K562 (cell line): ENCODE measurements around the gene DGLUCY. TPM values are rescaled to one million over a fixed set of nuclear protein-coding genes. Genes with fewer than 3 reads are reported as not detected.

Source experiments
- ATAC-seq: fragments of 200-7000 bp; cut with Tn5 transposase; 3 replicates; pipeline ENCODE4 v1.9.1; 2020; ENCODE audit warnings: moderate library complexity
- BruUV-seq: library from RNA; stranded (reverse); fragments of 400-500 nt; replicated peaks from 2 replicates; lab custom pipeline; 2021; lab: Mats Ljungman, UMichigan
- CTCF ChIA-PET: fragments of 300-600 bp; formaldehyde crosslinking; extraction: SDS; loops from one replicate; lab custom pipeline; 2021; ENCODE audit warnings: low intra/inter-chr PET ratio; lab: Yijun Ruan, JAX
- POLR2A ChIA-PET: fragments of 300-600, 350-650 bp; sonication (Branson Sonifier 250); formaldehyde crosslinking; extraction: SDS; loops from one replicate; lab custom pipeline; 2021; ENCODE audit warnings: antibody characterized with exemption, inconsistent platforms; lab: Yijun Ruan, JAX
- DNase-seq, 4 experiments: peaks; one replicate each; pipeline versions ENCODE4 v3.0.0 to v3.0.0-alpha.2; 2011 to 2018; ENCODE audit warnings: low spot score in 3 of 4, mixed read lengths in 3 of 4; ENCODE audit errors: extremely low read depth in 1 of 4
- FAIRE-seq: peaks from 2 replicates; lab custom pipeline; 2011; peaks lifted over from hg19 to GRCh38; lab: Jason Lieb, UNC
- H2AFZ ChIP-seq: 2 replicates; pipeline ENCODE4 v1.6.0; 2011; ENCODE audit warnings: low read depth, low read length, control low read depth, inconsistent platforms
- H3K27ac ChIP-seq: fragments of 200-600 bp; 3 replicates; pipeline ENCODE4 v1.8.0; 2011; ENCODE audit warnings: low read depth, mild to moderate bottlenecking, control low read depth, inconsistent platforms, low read length, moderate library complexity, mixed read lengths; ENCODE audit errors: extremely low read depth
- H3K27me3 ChIP-seq, 2 experiments: fragments of 300-600 bp in 1 of 2; 2 replicates in 1 of 2; 3 replicates in 1 of 2; pipeline versions ENCODE4 v1.6.0 to v1.8.0; 2011; ENCODE audit warnings: inconsistent platforms in 2 of 2, low read length in 2 of 2, mild to moderate bottlenecking in 1 of 2, mixed read lengths in 1 of 2, moderate library complexity in 1 of 2; ENCODE audit not compliant: control insufficient read depth in 2 of 2, insufficient read depth in 2 of 2
- H3K36me3 ChIP-seq: fragments of 300-600 bp; 3 replicates; pipeline ENCODE4 v1.8.0; 2011; ENCODE audit warnings: mild to moderate bottlenecking, low read length, inconsistent platforms; ENCODE audit not compliant: control insufficient read depth, insufficient read depth
- H3K4me1 ChIP-seq, 2 experiments: fragments of 200-600 bp in 1 of 2; replicated peaks in 1 of 2; 2 replicates in 1 of 2; 3 replicates in 1 of 2; pipeline versions ENCODE4 v1.5.1 to v1.8.0; 2011; ENCODE audit warnings: inconsistent platforms in 2 of 2, low read length in 2 of 2, mild to moderate bottlenecking in 1 of 2, mixed read lengths in 1 of 2, moderate library complexity in 1 of 2; ENCODE audit not compliant: control insufficient read depth in 2 of 2, insufficient read depth in 2 of 2
- H3K4me2 ChIP-seq: 2 replicates; pipeline ENCODE4 v1.6.1; 2011; ENCODE audit warnings: low read length, control low read depth, inconsistent platforms, mixed read lengths; ENCODE audit not compliant: insufficient read depth
- H3K4me3 ChIP-seq: fragments of 200-600 bp; sonication (generic), shearing (Covaris generic); 2 replicates; pipeline ENCODE4 v1.5.1; 2016; ENCODE audit warnings: control low read depth, inconsistent platforms
- H3K79me2 ChIP-seq: fragments of 200-600 bp; 3 replicates; pipeline ENCODE4 v1.8.0; 2011; ENCODE audit warnings: low read length, inconsistent platforms; ENCODE audit not compliant: control insufficient read depth, insufficient read depth
- H3K9ac ChIP-seq, 2 experiments: 2 replicates each; pipeline versions ENCODE4 v1.6.0 to v1.6.1; 2011; ENCODE audit warnings: low read depth in 2 of 2, low read length in 2 of 2, control low read depth in 1 of 2, inconsistent platforms in 1 of 2, mild to moderate bottlenecking in 1 of 2, mixed read lengths in 1 of 2; ENCODE audit not compliant: insufficient read depth in 1 of 2
- H3K9me1 ChIP-seq: one replicate; pipeline ENCODE4 v1.6.0; 2011; ENCODE audit warnings: inconsistent platforms, mild to moderate bottlenecking, low read length, moderate library complexity; ENCODE audit not compliant: control insufficient read depth, insufficient read depth
- H3K9me3 ChIP-seq: replicated peaks from 2 replicates; pipeline ENCODE4 v1.5.1; 2011; ENCODE audit warnings: low read depth, low read length, inconsistent platforms; ENCODE audit not compliant: control insufficient read depth, insufficient read depth
- H4K20me1 ChIP-seq: replicated peaks from 2 replicates; pipeline ENCODE4 v1.6.1; 2011; ENCODE audit warnings: low read length, inconsistent platforms, mixed read lengths; ENCODE audit not compliant: control insufficient read depth, insufficient read depth
- ARID1B ChIP-seq: fragments of 450-650 bp; IDR thresholded peaks from 2 replicates; pipeline ENCODE4 v1.6.1; 2016; ENCODE audit warnings: antibody characterized with exemption, mild to moderate bottlenecking, inconsistent platforms
- CTBP1 ChIP-seq: fragments of 450-650 bp; IDR thresholded peaks from 2 replicates; pipeline ENCODE4 v1.6.1; 2016; ENCODE audit warnings: borderline replicate concordance
- EP300 ChIP-seq: IDR thresholded peaks from 2 replicates; pipeline ENCODE4 v1.6.1; 2012; ENCODE audit warnings: low read length, improper control_type of control experiment
- ETV1 ChIP-seq: fragments of 450-650 bp; conservative IDR thresholded peaks from 2 replicates; pipeline ENCODE4 v1.6.1; 2016; ENCODE audit warnings: missing genetic modification characterization, control low read depth, low read depth, missing compliant biosample characterization
- HDGF ChIP-seq: fragments of 450-650 bp; IDR thresholded peaks from 2 replicates; pipeline ENCODE4 v1.6.1; 2016
- HMG20A ChIP-seq: fragments of 450-650 bp; formaldehyde crosslinking; conservative IDR thresholded peaks from 2 replicates; pipeline ENCODE4 v1.4.0; 2020; ENCODE audit warnings: mild to moderate bottlenecking, mixed read lengths
- MAZ ChIP-seq, 2 experiments: fragments of 450-650 bp in 1 of 2; sonication (generic) in 1 of 2; formaldehyde crosslinking; IDR thresholded peaks in 1 of 2; conservative IDR thresholded peaks in 1 of 2; 2 replicates each; pipeline versions ENCODE4 v1.4.0 to v1.5.0; 2020; ENCODE audit warnings: mild to moderate bottlenecking in 1 of 2, missing genetic modification reagents in 1 of 2
- PTBP1 ChIP-seq: fragments of 200-400 bp; formaldehyde crosslinking; IDR thresholded peaks from 2 replicates; pipeline ENCODE4 v1.6.1; 2017; ENCODE audit warnings: low read depth, low read length
- RBFOX2 ChIP-seq: fragments of 200-400 bp; formaldehyde crosslinking; IDR thresholded peaks from 2 replicates; pipeline ENCODE4 v1.6.1; 2017; ENCODE audit warnings: low read depth, mild to moderate bottlenecking, low read length, moderate library complexity
- RCOR1 ChIP-seq, 2 experiments: IDR thresholded peaks; 2 replicates each; pipeline ENCODE4 v1.6.1; 2012; ENCODE audit warnings: low read depth in 2 of 2, low read length in 2 of 2, borderline replicate concordance in 1 of 2, improper control_type of control experiment in 1 of 2
- RREB1 ChIP-seq: fragments of 250-450 bp; sonication (Bioruptor Pico); IDR thresholded peaks from 2 replicates; pipeline ENCODE4 v1.4.0; 2020
- SMARCE1 ChIP-seq: fragments of 450-650 bp; IDR thresholded peaks from 2 replicates; pipeline ENCODE4 v1.7.1; 2016; ENCODE audit warnings: mild to moderate bottlenecking
- TRIM24 ChIP-seq, 2 experiments: fragments of 450-650 bp; IDR thresholded peaks; 2 replicates each; pipeline ENCODE4 v1.6.1; 2016
- XRCC3 ChIP-seq: fragments of 450-650 bp; IDR thresholded peaks from 2 replicates; pipeline ENCODE4 v1.6.1; 2017; ENCODE audit warnings: mild to moderate bottlenecking, moderate library complexity
- ZBTB8A ChIP-seq: fragments of 450-650 bp; IDR thresholded peaks from 2 replicates; pipeline ENCODE4 v1.6.1; 2018; ENCODE audit warnings: mild to moderate bottlenecking, moderate library complexity; ENCODE audit not compliant: partially characterized antibody
- ZNF699 ChIP-seq: fragments of 250-450 bp; sonication (Bioruptor Pico); IDR thresholded peaks from 2 replicates; pipeline ENCODE4 v1.8.0; 2021; ENCODE audit warnings: mild to moderate bottlenecking, moderate library complexity; ENCODE audit not compliant: insufficient replicate concordance
- ZNF77 ChIP-seq: fragments of 250-450 bp; sonication (Bioruptor Pico); IDR thresholded peaks from 2 replicates; pipeline ENCODE4 v1.5.0; 2020
- WGBS: fragments of 100-300 bp; shearing (Covaris generic); methylation state at CpG from one replicate; pipeline ENCODE4 v1.1.6; 2016; ENCODE audit warnings: low coverage, mixed read lengths; ENCODE audit not compliant: insufficient coverage; ENCODE audit errors: missing lambda C conversion rate; 5-methylcytosine and 5-hydroxymethylcytosine counted together
- in situ Hi-C: fragments of 300-500 bp; cut with MboI; formaldehyde crosslinking; loops from 4 replicates; pipeline ENCODE4 v1.15.0; 2018; ENCODE audit warnings: inconsistent platforms, mixed read lengths
- intact Hi-C: fragments of 100-400 bp; cut with micrococcal nuclease; formaldehyde crosslinking; loops from 2 replicates; pipeline ENCODE4 v1.14.2; 2022
- polyA plus RNA-seq, 8 experiments: library from polyadenylated mRNA; depleted of rRNA in 4 of 8; stranded (reverse) in 5 of 8; unstranded in 3 of 8; fragments of >200 nt; fragmentation: Nextera tagmentation in 2 of 8; fragmentation: Illumina TruSeq in 1 of 8; extraction: Ambion mirVana in 2 of 8; extraction: Trizol in 1 of 8; gene quantifications; 2 replicates each; pipeline versions ENCODE4 v1.2.1 to v1.2.3, GENCODE V29; 2011 to 2014; ENCODE audit warnings: inconsistent platforms in 1 of 8, missing spikeins in 1 of 8
- total RNA-seq, 7 experiments: library from RNA; depleted of rRNA in 6 of 7; stranded (reverse); fragments of >200 nt in 6 of 7; fragmentation: Illumina TruSeq in 2 of 7; extraction: Trizol in 2 of 7; gene quantifications; 2 replicates each; pipeline versions ENCODE4 v1.2.1 to v1.2.3, GENCODE V29; 2011 to 2021; ENCODE audit warnings: low replicate concordance in 1 of 7

Gene DGLUCY
- total and polyA plus RNA-seq, 9 of the 15 experiments (the other 6 are each of a cell fraction or from before 2014, with no cell fraction given), result 9.9 to 28.4 (median 21.0) TPM

DNA sequence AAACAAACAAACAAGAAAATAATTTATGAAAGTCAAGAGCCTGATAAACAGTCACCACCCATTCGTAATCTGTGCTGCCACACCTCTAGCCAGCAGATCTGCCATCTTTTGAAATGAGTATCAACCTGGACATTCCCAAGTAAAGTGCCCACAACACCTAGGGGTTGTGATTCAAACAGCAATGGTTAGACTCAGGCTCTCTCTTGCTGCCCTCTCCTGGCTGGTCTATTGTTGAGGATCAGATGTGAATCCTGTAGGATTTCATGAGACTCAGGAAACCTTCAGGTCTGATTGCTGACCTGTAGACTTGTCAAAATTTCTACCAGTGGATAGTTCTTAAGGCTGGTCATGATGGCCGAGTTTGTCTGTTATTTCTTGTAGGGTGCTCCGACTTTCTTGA is 26.8 kb downstream of the DGLUCY start (continued):
- TF ChIP-seq RREB1 (no peak), ZNF77 (CRISPR knock-in tag) (no peak), HDGF (no peak)
- TF ChIP-seq, all 486 proteins: peak for 3

DNA sequence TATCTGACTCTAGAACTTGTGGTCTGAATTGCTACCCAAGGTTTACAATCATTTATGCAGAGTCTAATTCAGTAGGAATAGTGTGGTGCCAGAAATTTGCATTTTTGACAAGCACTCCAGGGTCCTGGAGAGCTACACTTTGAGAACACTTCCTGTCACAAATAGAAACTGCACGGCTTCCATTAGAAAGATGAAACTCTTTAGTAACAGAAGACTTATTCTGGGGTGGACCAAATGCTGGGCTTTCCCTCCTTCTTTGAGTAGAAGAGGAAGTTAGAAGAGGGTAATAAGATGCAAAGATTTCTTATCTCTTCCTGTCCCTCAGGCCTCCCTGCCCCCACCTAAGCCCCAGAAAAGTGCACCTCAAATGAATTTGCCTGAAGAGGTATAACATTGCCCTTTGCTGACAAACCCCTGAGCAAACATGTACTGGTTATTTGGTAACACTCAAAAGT is 28.4 kb downstream of the DGLUCY start:
- in situ Hi-C loops (no loop called here), intact Hi-C loops (loop anchor here (10.0 kb wide), 1 partner anchor 237 kb away; no protein-coding TSS in a partner anchor)
- H3K9me1 ChIP-seq, result no peaks in the 10 kb centered on the region
- BruUV-seq, result no TSS peak
- H3K9ac ChIP-seq, result no peak overlapping the region
- H3K4me2 ChIP-seq, result no peak overlapping the region; the same call in 1 of the 2 replicates
- POLR2A ChIA-PET, result no interaction called here
- FAIRE-seq, result no peak
- peak in 1 of 4 experiments; percentile 16 for DNase-seq
- no peak overlapping the region for H2AFZ ChIP-seq
- no peaks in the 10 kb centered on the region for H3K9me3 ChIP-seq
- H3K79me2 ChIP-seq, result no peaks in the 10 kb centered on the region
- 14% methylated on average over 1 of the region's 1 CpG for WGBS
- peaks cover 22% of the 10 kb centered on the region; the same call in 2 of the 3 replicates for H3K36me3 ChIP-seq
- no peaks in the 10 kb centered on the region for H4K20me1 ChIP-seq
- peak; percentile 62; the same call in 2 of the 3 replicates for ATAC-seq
- no peaks in the 10 kb centered on the region for H3K27me3 ChIP-seq
- H3K4me3 ChIP-seq, result no peak overlapping the region
- peaks cover 0 to 20% of the 10 kb centered on the region in 2 experiments; a peak in 3 of 5 replicates for H3K4me1 ChIP-seq
- CTCF ChIA-PET, result no interaction called here
- no peak overlapping the region for H3K27ac ChIP-seq
- 0 out of 2 replicates have a peak, but pooled peaks have one; percentile 40 for TF ChIP-seq CTBP1
- no peak for TF ChIP-seq ZBTB8A
- TF ChIP-seq TRIM24 (IDR thresholded peaks at IDR 0.05), result no peak
- no peak for TF ChIP-seq XRCC3
- no peak for TF ChIP-seq PTBP1
- TF ChIP-seq ARID1B, result peak; percentile 15; the same call in 1 of the 2 replicates
- no peak for TF ChIP-seq HMG20A (CRISPR knock-in tag)
- TF ChIP-seq RBFOX2, result no peak
- TF ChIP-seq RCOR1 (IDR thresholded peaks at IDR 0.05; ENCODE audit: borderline replicate concordance in 1 of 2, low read depth in 2 of 2, low read length in 2 of 2), result peak in 1 of 2 experiments; percentile 43; a peak in 1 of 4 replicates
- no peak for TF ChIP-seq ZNF699
- TF ChIP-seq SMARCE1, result peak; percentile 37; the same call in 1 of the 2 replicates
- peak in 1 of 2 experiments; percentile 51; a peak in 2 of 4 replicates for TF ChIP-seq MAZ (CRISPR knock-in tag; conservative IDR thresholded peaks at IDR 0.05 in 1 of 2, IDR thresholded peaks at IDR 0.05 in 1 of 2)
- TF ChIP-seq EP300, result 0 out of 2 replicates have a peak, but pooled peaks have one; percentile 13
- 0 out of 2 replicates have a peak, but pooled peaks have one; percentile 28 for TF ChIP-seq ETV1
